GM23248 (cell line): ENCODE results near the gene OR8D2.

Experiments
- EZH2 ChIP-seq: fragments of 200-600 bp; sonication (generic); IDR thresholded peaks from 2 replicates; pipeline ENCODE4 v1.6.1; 2018; ENCODE audit warnings: antibody characterized with exemption, mild to moderate bottlenecking; ENCODE audit not compliant: insufficient read depth, poor library complexity, severe bottlenecking
- EZH2phosphoT487 ChIP-seq: fragments of 200-600 bp; sonication (generic); IDR thresholded peaks from 2 replicates; pipeline ENCODE4 v1.6.1; 2018; ENCODE audit warnings: antibody characterized with exemption, moderate library complexity, mild to moderate bottlenecking, low read depth; ENCODE audit not compliant: insufficient read depth

DNA sequence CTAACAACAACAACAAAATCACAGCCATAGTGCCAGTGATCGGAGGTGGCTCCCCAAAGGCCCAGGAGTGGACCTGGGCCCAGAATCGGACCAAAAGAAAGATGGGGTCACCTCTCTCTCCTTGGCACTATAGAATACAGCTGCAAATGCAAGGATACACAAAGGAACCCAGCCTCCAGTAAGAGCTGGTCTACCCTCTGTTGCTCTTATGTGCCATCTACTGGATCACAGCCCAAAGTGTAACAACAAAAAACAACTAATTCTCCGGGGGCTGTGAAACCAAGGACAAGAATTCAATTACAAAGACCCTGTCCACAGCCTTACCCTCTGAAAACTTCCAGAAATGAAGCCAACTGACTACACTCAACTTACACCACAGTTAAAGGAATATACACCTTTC, 42.2 kb downstream of the OR8D2 start:
- TF ChIP-seq EZH2phosphoT487 = no peak
- TF ChIP-seq EZH2 = no peak
